Neuronal stem cell (in vitro differentiated cells): ENCODE measurements around the gene SWSAP1.

Experiments
- DNase-seq: peaks from one replicate; pipeline ENCODE4 v3.0.0-alpha.2; 2013; ENCODE audit warnings: low spot score
- H2AFZ ChIP-seq: one replicate; pipeline ENCODE4 v1.6.1; 2013; ENCODE audit warnings: mild to moderate bottlenecking, low read length, inconsistent platforms
- H2AK5ac ChIP-seq: 2 replicates; pipeline ENCODE4 v1.6.1; 2013; ENCODE audit warnings: low read depth, mild to moderate bottlenecking, inconsistent platforms, low read length, moderate library complexity, mixed read lengths
- H2BK120ac ChIP-seq: 2 replicates; pipeline ENCODE4 v1.6.1; 2013; ENCODE audit warnings: low read depth, mild to moderate bottlenecking, inconsistent platforms, low read length, moderate library complexity, mixed read lengths
- H2BK12ac ChIP-seq: one replicate; pipeline ENCODE4 v1.6.1; 2013; ENCODE audit warnings: low read length, inconsistent platforms
- H2BK15ac ChIP-seq: 2 replicates; pipeline ENCODE4 v1.6.1; 2013; ENCODE audit warnings: mild to moderate bottlenecking, low read length, inconsistent platforms, mixed read lengths
- H2BK5ac ChIP-seq: one replicate; pipeline ENCODE4 v1.6.1; 2013; ENCODE audit warnings: inconsistent platforms, mild to moderate bottlenecking, low read length, moderate library complexity
- H3K14ac ChIP-seq: one replicate; pipeline ENCODE4 v1.6.1; 2013; ENCODE audit warnings: low read length, inconsistent platforms
- H3K18ac ChIP-seq: 2 replicates; pipeline ENCODE4 v1.6.1; 2013; ENCODE audit warnings: low read length, inconsistent platforms
- H3K23ac ChIP-seq: 2 replicates; pipeline ENCODE4 v1.6.1; 2013; ENCODE audit warnings: low read depth, mild to moderate bottlenecking, mixed read lengths, low read length, inconsistent platforms; ENCODE audit not compliant: poor library complexity
- H3K27ac ChIP-seq: replicated peaks from 3 replicates; pipeline ENCODE4 v1.5.1; 2013; ENCODE audit warnings: low read length, inconsistent platforms
- H3K27me3 ChIP-seq, 3 experiments: 2 replicates each; pipeline ENCODE4 v1.6.1; 2013; ENCODE audit warnings: low read length in 3 of 3, mild to moderate bottlenecking in 2 of 3, inconsistent platforms in 1 of 3, low read depth in 1 of 3, mixed read lengths in 1 of 3, moderate library complexity in 1 of 3; ENCODE audit not compliant: control insufficient read depth in 3 of 3, insufficient read depth in 3 of 3
- H3K36me3 ChIP-seq, 2 donors: replicated peaks in 1 of 2; 2 replicates each; pipeline ENCODE4 v1.6.1; 2013; ENCODE audit warnings: low read length in 2 of 2; ENCODE audit not compliant: control insufficient read depth in 2 of 2, insufficient read depth in 2 of 2
- H3K4ac ChIP-seq: 2 replicates; pipeline ENCODE4 v1.6.1; 2013; ENCODE audit warnings: inconsistent platforms, mild to moderate bottlenecking, low read length, moderate library complexity
- H3K4me1 ChIP-seq, 2 donors: 1 replicate in 1 of 2; 2 replicates in 1 of 2; pipeline ENCODE4 v1.6.1; 2013; ENCODE audit warnings: low read length in 2 of 2, low read depth in 1 of 2; ENCODE audit not compliant: control insufficient read depth in 2 of 2, insufficient read depth in 1 of 2
- H3K4me2 ChIP-seq: one replicate; pipeline ENCODE4 v1.6.1; 2013; ENCODE audit warnings: mild to moderate bottlenecking, low read length, inconsistent platforms; ENCODE audit not compliant: insufficient read depth, poor library complexity, severe bottlenecking
- H3K4me3 ChIP-seq, 2 donors: 2 replicates each; pipeline ENCODE4 v1.5.1; 2013; ENCODE audit warnings: low read length in 2 of 2, mild to moderate bottlenecking in 2 of 2, inconsistent platforms in 1 of 2, moderate library complexity in 1 of 2
- H3K79me1 ChIP-seq: one replicate; pipeline ENCODE4 v1.6.1; 2013; ENCODE audit warnings: low read depth, mild to moderate bottlenecking, inconsistent platforms, low read length, moderate library complexity
- H3K9ac ChIP-seq: one replicate; pipeline ENCODE4 v1.6.1; 2013; ENCODE audit warnings: mild to moderate bottlenecking, low read depth, low read length, inconsistent platforms; ENCODE audit not compliant: poor library complexity
- H3K9me3 ChIP-seq, 2 donors: replicated peaks in 1 of 2; 2 replicates each; pipeline versions ENCODE3 to v1.6.1; 2013; ENCODE audit warnings: low read length in 2 of 2, mild to moderate bottlenecking in 2 of 2, inconsistent platforms in 1 of 2, low read depth in 1 of 2, mixed read lengths in 1 of 2, moderate library complexity in 1 of 2; ENCODE audit not compliant: control insufficient read depth in 2 of 2, insufficient read depth in 1 of 2
- H4K8ac ChIP-seq: one replicate; pipeline ENCODE4 v1.6.1; 2013; ENCODE audit warnings: low read depth, mild to moderate bottlenecking, inconsistent platforms, low read length, moderate library complexity
- H4K91ac ChIP-seq: one replicate; pipeline ENCODE4 v1.6.1; 2013; ENCODE audit warnings: low read length, low read depth, mild to moderate bottlenecking, inconsistent platforms; ENCODE audit not compliant: poor library complexity
- WGBS, 2 donors: extraction: QIAGEN DNeasy Blood & Tissue Kit; methylation state at CpG; one replicate each; pipeline ENCODE4 v1.1.7; 2013; ENCODE audit warnings: missing lambda C conversion rate in 2 of 2, mixed read lengths in 1 of 2; ENCODE audit not compliant: insufficient read length in 2 of 2, insufficient replicate concordance in 1 of 2; ENCODE audit errors: extremely low coverage in 2 of 2; 5-methylcytosine and 5-hydroxymethylcytosine counted together

The SWSAP1 gene

GRCh38 chr19:11373885-11374432, 507 bp upstream of the SWSAP1 start:
- peak overlapping the region; percentile 63 for H3K27ac ChIP-seq
- H3K14ac ChIP-seq = no peak overlapping the region
- H3K4ac ChIP-seq = no peak overlapping the region
- no peak overlapping the region for H3K23ac ChIP-seq
- no peak overlapping the region for H3K9ac ChIP-seq
- H2BK12ac ChIP-seq = no peak overlapping the region
- no peak overlapping the region for H4K8ac ChIP-seq
- no peak overlapping the region for H2BK5ac ChIP-seq
- H3K9me3 ChIP-seq = no peaks in the 10 kb centered on the region
- H2BK15ac ChIP-seq = peak overlapping the region; percentile 39
- peaks cover 19 to 21% of the 10 kb centered on the region in 2 donors for H3K4me1 ChIP-seq
- H3K79me1 ChIP-seq = peaks cover 3% of the 10 kb centered on the region
- peak overlapping the region; percentile 77 for H3K18ac ChIP-seq
- peak overlapping the region; percentile 98 for H4K91ac ChIP-seq
- H2AFZ ChIP-seq = peak overlapping the region; percentile 92
- peak overlapping the region; percentile 9 for H2BK120ac ChIP-seq
- peak overlapping the region; percentile 71 for H3K4me2 ChIP-seq
- H3K27me3 ChIP-seq = no peaks in the 10 kb centered on the region
- H2AK5ac ChIP-seq = peak overlapping the region; percentile 53
- peaks cover 0 to 18% of the 10 kb centered on the region in 2 donors for H3K36me3 ChIP-seq
- DNase-seq = no peak
- no CpG with 5 or more reads among the region's 11 CpGs for WGBS, 2 donors
- H3K4me3 ChIP-seq = peak overlapping the region; percentile 35 to 67

GRCh38 chr19:11375143-11375948, 880 bp downstream of the SWSAP1 start:
- Histone ChIP-seq H3K4me1 (peaks cover 19 to 21% of the 10 kb centered on the region in 2 donors), H3K79me1 (peaks cover 3% of the 10 kb centered on the region), H3K27me3 (no peaks in the 10 kb centered on the region), H3K4me3 (peak overlapping the region; percentile 26 to 67), H3K23ac (peak overlapping the region; percentile 70), H3K27ac (peak overlapping the region; percentile 65), H3K9ac (peak overlapping the region; percentile 87), H2BK120ac (no peak overlapping the region), H3K18ac (peak overlapping the region; percentile 74), H2AFZ (peak overlapping the region; percentile 74), H3K9me3 (no peaks in the 10 kb centered on the region), H3K4me2 (peak overlapping the region; percentile 71), H4K91ac (peak overlapping the region; percentile 38), H3K36me3 (peaks cover 0 to 15% of the 10 kb centered on the region in 2 donors), H2BK12ac (peak overlapping the region; percentile 63), H2AK5ac (peak overlapping the region; percentile 99), H2BK5ac (peak overlapping the region; percentile 78), H3K4ac (no peak overlapping the region), H4K8ac (peak overlapping the region; percentile 29), H2BK15ac (peak overlapping the region; percentile 72), H3K14ac (no peak overlapping the region)
- DNase-seq = no peak
- WGBS, 2 donors = no CpG with 5 or more reads among the region's 27 CpGs

GRCh38 chr19:11377237-11377636, 2.8 kb downstream of the SWSAP1 start:
- H4K8ac ChIP-seq = no peak overlapping the region
- H3K27me3 ChIP-seq = peaks cover 0 to 5% (median 0%) of the 10 kb centered on the region in 3 experiments
- H3K18ac ChIP-seq = no peak overlapping the region
- H3K79me1 ChIP-seq = peaks cover 3% of the 10 kb centered on the region
- no peak overlapping the region for H2BK5ac ChIP-seq
- H3K4me1 ChIP-seq = peaks cover 24% of the 10 kb centered on the region in 2 donors
- no peak overlapping the region for H3K9ac ChIP-seq
- no peak overlapping the region for H3K4me3 ChIP-seq
- no peak overlapping the region for H2BK15ac ChIP-seq
- H3K4ac ChIP-seq = no peak overlapping the region
- H4K91ac ChIP-seq = no peak overlapping the region
- no peak overlapping the region for H3K4me2 ChIP-seq
- H3K14ac ChIP-seq = no peak overlapping the region
- H3K9me3 ChIP-seq = no peaks in the 10 kb centered on the region
- peaks cover 0 to 15% of the 10 kb centered on the region in 2 donors for H3K36me3 ChIP-seq
- no peak overlapping the region for H2BK120ac ChIP-seq
- H3K27ac ChIP-seq = no peak overlapping the region
- H2BK12ac ChIP-seq = no peak overlapping the region
- no peak for DNase-seq
- H3K23ac ChIP-seq = no peak overlapping the region
- no peak overlapping the region for H2AFZ ChIP-seq
- no peak overlapping the region for H2AK5ac ChIP-seq

GRCh38 chr19:11377756-11378155, 3.3 kb downstream of the SWSAP1 start:
- Histone ChIP-seq H2BK120ac (no peak overlapping the region), H4K91ac (no peak overlapping the region), H2BK12ac (no peak overlapping the region), H3K4ac (no peak overlapping the region), H3K9me3 (peaks cover 0 to 1% of the 10 kb centered on the region in 2 donors), H3K14ac (peak overlapping the region; percentile 75), H3K23ac (peak overlapping the region; percentile 25), H2BK15ac (no peak overlapping the region), H3K4me3 (no peak overlapping the region), H2AFZ (no peak overlapping the region), H4K8ac (no peak overlapping the region), H3K4me1 (peaks cover 24% of the 10 kb centered on the region in 2 donors), H3K79me1 (peaks cover 3% of the 10 kb centered on the region), H2AK5ac (peak overlapping the region; percentile 78), H3K27ac (no peak overlapping the region), H3K18ac (no peak overlapping the region), H3K4me2 (no peak overlapping the region), H3K36me3 (peaks cover 0 to 15% of the 10 kb centered on the region in 2 donors), H2BK5ac (no peak overlapping the region), H3K9ac (no peak overlapping the region), H3K27me3 (peaks cover 3 to 9% (median 3%) of the 10 kb centered on the region in 3 experiments)
- no peak for DNase-seq
- WGBS, 2 donors = no CpG with 5 or more reads among the region's 3 CpGs
